Measurements from ENCODE around the gene GLDN. TPM values are rescaled to one million over a fixed set of nuclear protein-coding genes. Genes with fewer than 3 reads are reported as not detected.
A peak's percentile ranks its signal among the peaks of the same experiment; 100 is the strongest.

GLDN gene
- total RNA-seq, 4 donors from 2014 or later, result 0.48 to 3.7 (median 2.6) TPM; not detected in 1

DNA sequence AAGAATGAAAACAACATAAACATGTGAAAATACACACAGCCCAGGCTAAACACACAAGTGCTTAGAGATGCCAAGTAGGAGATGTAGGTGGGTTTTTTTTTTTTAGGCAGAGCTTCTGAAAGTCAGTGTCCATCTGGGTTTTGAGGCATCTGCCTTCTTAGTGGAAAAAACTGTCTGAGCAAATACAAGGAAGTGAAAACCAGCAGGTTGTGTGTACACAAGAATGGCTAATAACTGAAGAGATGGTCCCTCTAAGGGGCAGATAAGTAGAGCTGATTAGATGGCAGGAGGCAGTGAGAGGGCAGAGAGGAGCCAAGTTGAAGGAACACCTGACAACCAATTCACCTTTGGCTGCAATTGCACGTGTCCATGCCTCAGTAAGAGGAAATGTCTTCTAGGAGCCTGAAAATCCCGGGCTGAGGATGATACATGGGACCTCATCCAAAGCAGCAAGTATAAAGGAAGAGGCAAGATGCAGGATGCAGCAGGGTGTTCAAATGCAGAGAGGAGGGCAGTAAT is 37.9 kb upstream of the GLDN start:
- DNase-seq, result no peak
- H3K27me3 ChIP-seq, result no peaks in the 10 kb centered on the region
- TF ChIP-seq EP300 (IDR thresholded peaks at IDR 0.05; ENCODE audit: low read depth) (no peak), POLR2AphosphoS5 (IDR thresholded peaks at IDR 0.05) (no peak), POLR2A (IDR thresholded peaks at IDR 0.05) (no peak)
- TF ChIP-seq, protein P1, sequence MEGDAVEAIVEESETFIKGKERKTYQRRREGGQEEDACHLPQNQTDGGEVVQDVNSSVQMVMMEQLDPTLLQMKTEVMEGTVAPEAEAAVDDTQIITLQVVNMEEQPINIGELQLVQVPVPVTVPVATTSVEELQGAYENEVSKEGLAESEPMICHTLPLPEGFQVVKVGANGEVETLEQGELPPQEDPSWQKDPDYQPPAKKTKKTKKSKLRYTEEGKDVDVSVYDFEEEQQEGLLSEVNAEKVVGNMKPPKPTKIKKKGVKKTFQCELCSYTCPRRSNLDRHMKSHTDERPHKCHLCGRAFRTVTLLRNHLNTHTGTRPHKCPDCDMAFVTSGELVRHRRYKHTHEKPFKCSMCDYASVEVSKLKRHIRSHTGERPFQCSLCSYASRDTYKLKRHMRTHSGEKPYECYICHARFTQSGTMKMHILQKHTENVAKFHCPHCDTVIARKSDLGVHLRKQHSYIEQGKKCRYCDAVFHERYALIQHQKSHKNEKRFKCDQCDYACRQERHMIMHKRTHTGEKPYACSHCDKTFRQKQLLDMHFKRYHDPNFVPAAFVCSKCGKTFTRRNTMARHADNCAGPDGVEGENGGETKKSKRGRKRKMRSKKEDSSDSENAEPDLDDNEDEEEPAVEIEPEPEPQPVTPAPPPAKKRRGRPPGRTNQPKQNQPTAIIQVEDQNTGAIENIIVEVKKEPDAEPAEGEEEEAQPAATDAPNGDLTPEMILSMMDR (IDR thresholded peaks at IDR 0.05), result no peak
- in situ Hi-C loops (cut with MboI; ENCODE audit: low pct_ligation_motif_present in 1 of 4, low pct_unique_long_range_greater_than_20kb in 1 of 4, low sequenced_read_pairs in 3 of 4), result no loop called here
- intact Hi-C loops (cut with DNase I; ENCODE audit: low total_unique reads), result no loop called here
- H3K9me3 ChIP-seq, result no peaks in the 10 kb centered on the region
- H3K27ac ChIP-seq, result no peak overlapping the region
- WGBS, 2 donors (ENCODE audit: low coverage in 1 of 2), result 22 to 41% methylated on average over 2 of the region's 2 CpGs
- H3K4me1 ChIP-seq, result peaks cover 0 to 5% (median 0%) of the 10 kb centered on the region in 4 donors
- no peak overlapping the region for H3K4me3 ChIP-seq
- H3K36me3 ChIP-seq, result no peaks in the 10 kb centered on the region

DNA sequence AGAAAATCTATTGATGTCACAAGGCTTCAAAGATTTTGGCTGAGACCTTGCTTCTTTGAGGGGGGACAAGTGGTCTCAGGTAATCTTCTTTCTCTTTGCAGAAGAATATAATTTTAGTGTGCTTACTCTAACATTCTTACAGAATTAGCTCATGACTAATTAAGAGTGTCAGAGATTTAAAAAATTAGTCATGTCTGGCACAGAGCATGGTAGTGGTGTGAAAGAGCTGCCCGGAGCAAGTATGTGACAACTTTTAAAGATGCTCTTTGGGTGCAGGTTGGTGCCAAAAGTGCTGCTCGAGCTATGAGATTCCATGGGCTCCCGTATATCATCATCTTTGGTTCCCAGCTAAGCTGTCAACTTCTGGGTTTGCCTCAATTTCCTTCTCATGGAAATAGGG is 34.1 kb upstream of the GLDN start:
- in situ Hi-C loops (cut with MboI; ENCODE audit: low pct_ligation_motif_present in 1 of 4, low pct_unique_long_range_greater_than_20kb in 1 of 4, low sequenced_read_pairs in 3 of 4), result no loop called here
- H3K4me3 ChIP-seq, result no peak overlapping the region
- no peak overlapping the region for H3K27ac ChIP-seq
- H3K27me3 ChIP-seq, result no peaks in the 10 kb centered on the region
- H3K4me1 ChIP-seq, result no peaks in the 10 kb centered on the region
- intact Hi-C loops (cut with DNase I; ENCODE audit: low total_unique reads), result no loop called here
- no peak for DNase-seq
- TF ChIP-seq, protein P1 (IDR thresholded peaks at IDR 0.05), result no peak
- no peak for TF ChIP-seq POLR2AphosphoS5 (IDR thresholded peaks at IDR 0.05)
- TF ChIP-seq EP300 (IDR thresholded peaks at IDR 0.05; ENCODE audit: low read depth), result no peak
- TF ChIP-seq POLR2A (IDR thresholded peaks at IDR 0.05), result no peak
- H3K36me3 ChIP-seq, result no peaks in the 10 kb centered on the region
- no peaks in the 10 kb centered on the region for H3K9me3 ChIP-seq
- 83 to 100% methylated on average over 1 to 3 of the region's 3 CpGs for WGBS, 2 donors (ENCODE audit: low coverage in 1 of 2)

DNA sequence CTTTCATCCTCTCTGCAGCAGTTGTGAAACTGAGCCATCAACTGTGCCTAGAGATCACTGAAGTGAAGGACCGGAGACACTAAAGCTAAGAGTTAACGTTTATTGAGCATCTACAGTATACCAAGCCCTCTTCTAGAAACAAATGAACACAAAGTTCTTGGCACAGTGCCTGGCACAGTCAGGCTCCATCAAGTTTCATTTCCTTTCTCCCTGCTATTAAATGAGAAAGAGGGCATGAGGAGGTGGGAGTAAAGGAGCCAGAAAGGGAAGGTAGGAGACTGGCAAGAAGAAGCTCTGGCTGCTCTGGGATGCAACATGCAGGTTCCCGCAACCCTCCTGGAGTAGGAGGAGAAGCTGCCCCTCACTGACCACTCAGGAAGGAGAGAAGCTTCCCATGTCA is 33.6 kb upstream of the GLDN start:
- Histone ChIP-seq H3K36me3 (no peaks in the 10 kb centered on the region), H3K27me3 (no peaks in the 10 kb centered on the region), H3K4me1 (no peaks in the 10 kb centered on the region), H3K4me3 (no peak overlapping the region), H3K9me3 (no peaks in the 10 kb centered on the region), H3K27ac (no peak overlapping the region)
- peak; percentile 13 for DNase-seq
- TF ChIP-seq POLR2AphosphoS5 (IDR thresholded peaks at IDR 0.05) (no peak), EP300 (IDR thresholded peaks at IDR 0.05; ENCODE audit: low read depth) (no peak)
- TF ChIP-seq, protein P1 (IDR thresholded peaks at IDR 0.05), result no peak
- in situ Hi-C loops (cut with MboI; ENCODE audit: low pct_ligation_motif_present in 1 of 4, low pct_unique_long_range_greater_than_20kb in 1 of 4, low sequenced_read_pairs in 3 of 4) (no loop called here), intact Hi-C loops (cut with DNase I; ENCODE audit: low total_unique reads) (no loop called here)
- WGBS, 2 donors (ENCODE audit: low coverage in 1 of 2), result 62 to 63% methylated on average over 3 of the region's 3 CpGs

DNA sequence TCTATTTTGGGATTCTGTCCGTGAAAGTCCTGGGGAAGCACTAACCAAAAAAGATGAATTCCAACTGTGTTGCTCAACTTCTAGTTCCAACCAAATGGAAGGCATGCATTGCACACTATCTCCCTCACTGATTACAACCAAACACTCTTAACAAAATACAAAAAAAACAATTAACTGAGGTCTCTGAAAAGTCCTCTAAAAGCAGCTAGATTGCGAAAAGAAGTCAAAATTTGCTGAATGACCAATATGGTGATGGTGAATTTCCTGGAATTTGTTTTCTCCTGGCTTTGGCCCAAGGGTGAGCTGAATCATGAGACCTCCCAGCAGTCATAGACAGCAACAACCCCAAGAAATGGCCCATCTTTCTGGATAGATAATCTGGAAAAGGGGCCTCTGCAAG is 31.4 kb upstream of the GLDN start:
- TF ChIP-seq EP300 (IDR thresholded peaks at IDR 0.05; ENCODE audit: low read depth), result no peak
- TF ChIP-seq POLR2AphosphoS5 (IDR thresholded peaks at IDR 0.05), result no peak
- TF ChIP-seq POLR2A (IDR thresholded peaks at IDR 0.05), result no peak
- TF ChIP-seq, protein P1 (IDR thresholded peaks at IDR 0.05), result no peak
- Histone ChIP-seq H3K36me3 (no peaks in the 10 kb centered on the region), H3K4me1 (no peaks in the 10 kb centered on the region), H3K4me3 (no peak overlapping the region), H3K27me3 (no peaks in the 10 kb centered on the region), H3K27ac (peak overlapping the region; percentile 10 to 47 (median 35)), H3K9me3 (no peaks in the 10 kb centered on the region)
- intact Hi-C loops (cut with DNase I; ENCODE audit: low total_unique reads) (no loop called here), in situ Hi-C loops (cut with MboI; ENCODE audit: low pct_ligation_motif_present in 1 of 4, low pct_unique_long_range_greater_than_20kb in 1 of 4, low sequenced_read_pairs in 3 of 4) (no loop called here)
- DNase-seq, result no peak
- 64 to 71% methylated on average over 1 to 2 of the region's 2 CpGs for WGBS, 2 donors (ENCODE audit: low coverage in 1 of 2)

Measured in transverse colon (tissue), 4 donors.